ENCODE data around the gene KCNK10. TPM values are rescaled to one million over a fixed set of nuclear protein-coding genes. Genes with fewer than 3 reads are reported as not detected.
"Not testable (repeated sequence)": the region's sequence is repeated elsewhere in the genome, so short reads cannot be mapped to it uniquely, and the experiment has no call there.

The KCNK10 gene
- total RNA-seq, 2 experiments from 2014 or later: not detected

DNA sequence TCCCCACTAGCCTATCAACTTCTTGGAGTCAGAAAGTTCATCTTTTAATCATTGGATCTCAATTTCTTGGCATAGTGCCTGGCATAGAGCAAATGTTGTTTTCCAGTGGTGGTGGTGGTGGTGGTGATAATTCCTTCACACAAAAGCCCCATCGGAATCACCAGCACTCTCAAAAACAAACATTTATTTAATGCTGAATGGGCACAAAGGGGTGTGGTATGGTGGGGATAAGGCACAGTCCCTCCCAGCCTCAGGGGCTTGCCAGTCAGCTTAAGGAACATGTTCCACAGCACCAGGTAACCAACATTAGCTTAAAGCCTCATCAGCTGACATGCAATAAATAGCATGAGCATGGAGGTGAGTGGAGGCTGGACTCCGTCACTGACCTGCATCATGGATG, 56.6 kb downstream of the KCNK10 start:
- H3K36me3 Mint-ChIP-seq: no peaks in the 10 kb centered on the region
- no peak overlapping the region for H3K27ac Mint-ChIP-seq
- no peak overlapping the region for H3K4me3 Mint-ChIP-seq
- H3K27me3 Mint-ChIP-seq: peaks cover 14% of the 10 kb centered on the region
- no peaks in the 10 kb centered on the region for H3K9me3 Mint-ChIP-seq
- no peak for DNase-seq
- no peaks in the 10 kb centered on the region for H3K4me1 Mint-ChIP-seq

DNA sequence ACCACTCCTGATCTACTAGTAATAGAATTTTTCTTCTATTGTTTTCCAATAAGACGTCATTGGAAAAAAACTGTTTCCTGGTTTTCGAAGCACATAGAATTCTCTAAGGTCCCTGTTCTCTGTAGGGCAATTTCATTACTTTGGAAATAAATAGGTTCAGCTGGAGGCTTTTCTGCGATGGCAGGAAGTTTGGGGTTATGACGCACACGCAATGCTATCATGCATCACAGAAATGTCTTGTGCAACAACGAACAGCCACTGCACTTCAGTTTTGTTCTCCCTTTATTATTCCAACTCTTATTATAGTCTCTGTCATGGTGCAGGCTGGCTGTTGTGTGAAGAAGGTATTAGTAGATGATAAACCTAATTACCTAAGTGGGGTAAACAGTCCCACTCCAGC, 59.0 kb downstream of the KCNK10 start:
- H3K27ac Mint-ChIP-seq: no peak overlapping the region
- no peaks in the 10 kb centered on the region for H3K36me3 Mint-ChIP-seq
- H3K9me3 Mint-ChIP-seq: no peaks in the 10 kb centered on the region
- H3K4me3 Mint-ChIP-seq: no peak overlapping the region
- H3K27me3 Mint-ChIP-seq: peaks cover 15% of the 10 kb centered on the region
- no peak for DNase-seq
- no peaks in the 10 kb centered on the region for H3K4me1 Mint-ChIP-seq

DNA sequence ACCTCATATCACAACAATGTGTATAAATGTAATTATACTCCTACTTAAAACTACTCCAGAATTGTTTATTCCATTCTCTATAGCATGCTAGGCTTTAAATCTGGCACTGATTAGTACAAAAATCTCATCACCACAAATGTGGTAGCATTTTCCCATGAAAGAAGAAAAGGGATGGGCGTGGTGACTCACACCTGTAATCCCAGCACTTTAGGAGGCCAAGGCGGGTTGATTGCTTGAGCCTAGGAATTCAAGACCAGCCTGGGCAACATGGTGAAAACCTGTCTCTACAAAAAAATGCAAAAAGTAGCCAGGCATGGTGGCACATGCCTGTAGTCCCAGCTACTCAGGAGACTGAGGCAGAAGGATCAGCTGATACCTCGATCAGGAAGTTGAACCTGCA, 61.8 kb downstream of the KCNK10 start:
- H3K4me1 Mint-ChIP-seq, H3K36me3 Mint-ChIP-seq, H3K4me3 Mint-ChIP-seq, DNase-seq, H3K9me3 Mint-ChIP-seq, H3K27ac Mint-ChIP-seq: not testable (repeated sequence)
- H3K27me3 Mint-ChIP-seq: peaks cover 23% of the 10 kb centered on the region

- Mint-ChIP-seq H3K4me1 (no peaks in the 10 kb centered on the region), H3K4me3 (no peak overlapping the region), H3K27ac (no peak overlapping the region), H3K27me3 (peaks cover 24% of the 10 kb centered on the region), H3K9me3 (no peaks in the 10 kb centered on the region), H3K36me3 (no peaks in the 10 kb centered on the region)
- DNase-seq: no peak
Measured at GRCh38 chr14:88258021-88258420, 65.0 kb downstream of the KCNK10 start.

DNA sequence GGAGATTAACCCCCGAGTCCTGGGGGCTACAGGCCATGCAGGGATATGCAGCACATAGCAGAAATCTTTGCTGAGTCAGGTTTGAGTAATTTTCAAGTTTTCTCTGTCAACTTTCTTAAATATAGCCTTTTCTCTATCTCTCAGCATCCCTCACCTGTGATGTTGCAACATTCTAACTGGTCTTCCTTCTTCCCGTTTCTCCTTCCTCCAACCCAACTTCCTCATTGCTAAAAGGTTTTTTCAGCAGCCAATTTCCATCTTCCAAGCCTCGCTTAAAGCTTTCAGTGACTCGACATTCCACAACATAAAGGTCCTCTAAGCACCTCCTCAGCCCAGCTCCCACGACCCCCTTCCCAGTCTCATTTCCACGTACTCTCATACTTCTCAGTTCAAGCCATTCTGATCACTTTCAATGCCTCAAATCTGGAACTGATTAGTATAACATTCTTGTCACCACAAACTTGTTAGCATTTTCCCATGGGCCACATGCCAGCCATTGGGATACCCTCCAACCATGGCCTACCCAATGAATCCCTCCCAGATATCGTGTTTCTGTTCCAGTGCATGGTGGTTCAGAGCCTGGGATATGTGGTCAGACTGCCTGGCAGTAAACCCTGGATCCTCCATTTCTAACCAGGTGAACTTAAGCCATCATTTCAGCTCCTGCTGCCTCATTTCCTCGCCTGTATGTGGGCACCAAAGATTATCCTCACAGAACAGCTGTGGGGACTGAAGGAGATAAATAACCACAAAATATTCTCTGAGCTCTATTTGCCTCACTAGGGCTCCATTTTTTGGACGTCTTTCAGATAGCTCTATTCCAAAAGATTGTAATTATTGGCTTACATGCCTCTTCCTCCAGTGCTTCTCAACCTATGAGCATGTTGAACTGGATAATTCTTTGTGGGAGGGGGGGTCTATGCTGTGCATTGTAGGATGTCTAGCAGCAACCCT, 65.8 kb downstream of the KCNK10 start:
- Mint-ChIP-seq H3K36me3 (no peaks in the 10 kb centered on the region), H3K27me3 (peaks cover 21% of the 10 kb centered on the region), H3K9me3 (no peaks in the 10 kb centered on the region), H3K4me3 (no peak overlapping the region), H3K4me1 (no peaks in the 10 kb centered on the region), H3K27ac (no peak overlapping the region)
- DNase-seq: no peak

DNA sequence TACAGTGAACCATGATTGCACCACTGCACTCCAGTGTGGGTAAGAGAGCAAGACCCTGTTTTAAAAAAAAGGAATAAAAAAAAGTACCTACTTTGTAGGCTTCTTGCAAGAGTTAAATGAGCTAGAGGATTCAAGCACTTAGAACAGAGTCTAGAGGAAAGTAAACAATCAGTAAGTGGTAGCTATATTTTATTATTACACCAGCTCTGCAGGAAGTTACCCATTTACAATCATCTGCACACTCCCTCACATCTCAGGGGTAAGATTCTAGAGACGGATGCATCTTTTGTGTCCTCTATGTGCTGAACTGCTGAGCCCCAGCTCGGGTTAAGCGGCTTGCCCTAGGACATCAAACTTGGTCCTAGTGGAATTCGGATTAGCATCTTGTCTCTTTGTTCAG, 67.3 kb downstream of the KCNK10 start:
- Mint-ChIP-seq H3K9me3 (no peaks in the 10 kb centered on the region), H3K36me3 (no peaks in the 10 kb centered on the region), H3K27ac (no peak overlapping the region), H3K4me3 (no peak overlapping the region), H3K27me3 (peaks cover 22% of the 10 kb centered on the region), H3K4me1 (no peaks in the 10 kb centered on the region)
- no peak for DNase-seq

DNA sequence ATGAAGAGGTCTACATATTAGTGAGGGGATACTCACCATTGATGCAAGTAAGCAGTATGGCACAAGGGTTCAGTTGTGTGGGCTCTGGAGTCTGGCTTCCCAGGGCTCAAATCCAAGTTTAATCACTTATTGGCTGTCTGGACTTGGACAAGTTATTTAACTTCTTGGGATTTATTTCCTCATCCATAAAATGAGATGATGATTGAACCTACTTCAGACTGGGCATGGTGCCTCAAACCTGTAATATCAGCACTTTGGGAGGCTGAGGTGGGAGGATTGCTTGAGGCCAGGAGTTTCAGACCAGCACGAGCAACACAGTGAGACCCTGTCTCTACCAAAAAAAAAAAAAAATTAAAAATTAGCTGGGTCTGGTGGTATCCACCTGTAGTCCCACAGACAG, 67.9 kb downstream of the KCNK10 start:
- no peaks in the 10 kb centered on the region for H3K4me1 Mint-ChIP-seq
- H3K9me3 Mint-ChIP-seq: no peaks in the 10 kb centered on the region
- peaks cover 28% of the 10 kb centered on the region for H3K27me3 Mint-ChIP-seq
- no peak overlapping the region for H3K27ac Mint-ChIP-seq
- H3K36me3 Mint-ChIP-seq: no peaks in the 10 kb centered on the region
- no peak for DNase-seq
- H3K4me3 Mint-ChIP-seq: no peak overlapping the region

DNA sequence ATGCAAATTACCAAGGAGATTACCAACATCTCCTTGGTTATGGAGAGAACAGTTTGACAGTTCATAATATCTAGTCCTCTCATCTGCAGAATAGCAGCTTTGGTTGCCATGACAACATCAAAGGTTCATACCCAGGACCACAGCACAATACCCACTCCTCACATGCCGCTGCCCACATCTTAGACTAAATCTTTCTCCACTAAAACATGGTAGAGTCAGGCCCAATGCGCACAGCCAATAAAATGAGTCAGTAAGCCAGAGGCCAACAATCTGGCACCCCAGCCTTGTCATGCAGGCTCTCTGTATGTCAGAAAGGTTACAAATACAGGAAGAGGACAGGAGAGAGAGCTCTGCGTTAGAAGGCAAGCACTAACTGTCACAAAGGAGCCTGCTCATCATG, 70.6 kb downstream of the KCNK10 start:
- DNase-seq: no peak
- no peaks in the 10 kb centered on the region for H3K4me1 Mint-ChIP-seq
- no peak overlapping the region for H3K27ac Mint-ChIP-seq
- no peak overlapping the region for H3K4me3 Mint-ChIP-seq
- H3K27me3 Mint-ChIP-seq: peaks cover 25% of the 10 kb centered on the region
- H3K9me3 Mint-ChIP-seq: no peaks in the 10 kb centered on the region
- no peaks in the 10 kb centered on the region for H3K36me3 Mint-ChIP-seq

DNA sequence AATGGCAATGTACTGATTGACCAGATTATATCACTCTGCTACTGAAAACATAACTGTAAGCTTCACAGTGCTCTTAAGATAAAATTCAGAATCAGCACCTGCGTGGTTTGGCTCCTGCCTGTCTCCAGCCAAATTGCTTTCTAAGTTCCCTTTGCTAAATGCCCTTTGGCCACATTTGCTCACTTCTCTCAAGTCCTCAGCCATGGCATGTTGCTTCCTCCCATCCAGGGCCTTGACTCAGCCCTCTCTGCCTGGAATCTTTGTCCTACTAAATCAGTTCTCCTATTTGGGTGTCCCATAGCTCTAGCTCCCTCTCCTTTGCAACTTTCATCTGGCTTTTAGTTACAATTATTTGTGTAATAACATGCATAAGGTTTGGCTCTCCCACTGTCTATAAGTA, 71.4 kb downstream of the KCNK10 start:
- Mint-ChIP-seq H3K27me3 (peaks cover 25% of the 10 kb centered on the region), H3K9me3 (no peaks in the 10 kb centered on the region), H3K4me1 (no peaks in the 10 kb centered on the region), H3K27ac (no peak overlapping the region), H3K36me3 (no peaks in the 10 kb centered on the region), H3K4me3 (no peak overlapping the region)
- no peak for DNase-seq

DNA sequence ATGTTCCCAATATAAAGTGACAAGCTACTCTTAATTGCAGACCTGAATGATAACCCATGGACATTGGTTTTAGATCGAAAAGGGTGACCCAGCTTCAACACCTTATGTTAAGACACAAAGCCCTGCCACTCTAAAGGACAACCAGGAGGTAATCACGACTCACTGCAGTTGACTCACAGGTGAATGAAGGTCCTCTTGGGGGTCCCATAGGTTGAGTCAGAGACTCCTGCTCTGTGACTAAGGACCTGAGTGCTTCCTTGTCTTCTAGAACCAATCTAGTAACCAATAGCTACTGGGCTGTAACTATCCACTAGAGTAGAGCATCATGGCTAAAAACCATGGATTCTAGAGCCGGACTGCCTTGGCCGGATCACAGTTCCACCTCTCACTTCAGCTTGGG, 73.8 kb downstream of the KCNK10 start:
- Mint-ChIP-seq H3K4me3 (no peak overlapping the region), H3K36me3 (no peaks in the 10 kb centered on the region), H3K9me3 (no peaks in the 10 kb centered on the region)

GRCh38 chr14:88248606-88249005, 74.5 kb downstream of the KCNK10 start:
- no peak for DNase-seq
- peaks cover 33% of the 10 kb centered on the region for H3K27me3 Mint-ChIP-seq
- no peak overlapping the region for H3K4me3 Mint-ChIP-seq
- H3K9me3 Mint-ChIP-seq: no peaks in the 10 kb centered on the region
- H3K4me1 Mint-ChIP-seq: no peaks in the 10 kb centered on the region
- no peak overlapping the region for H3K27ac Mint-ChIP-seq
- no peaks in the 10 kb centered on the region for H3K36me3 Mint-ChIP-seq

More for the DNA sequence above, 73.8 kb downstream of the KCNK10 start:
- DNase-seq: no peak
- H3K4me1 Mint-ChIP-seq: no peaks in the 10 kb centered on the region
- no peak overlapping the region for H3K27ac Mint-ChIP-seq
- peaks cover 36% of the 10 kb centered on the region for H3K27me3 Mint-ChIP-seq

- Mint-ChIP-seq H3K36me3 (no peaks in the 10 kb centered on the region), H3K4me1 (no peaks in the 10 kb centered on the region), H3K9me3 (no peaks in the 10 kb centered on the region), H3K27me3 (peaks cover 33% of the 10 kb centered on the region), H3K27ac (no peak overlapping the region), H3K4me3 (no peak overlapping the region)
- no peak for DNase-seq
Measured at GRCh38 chr14:88247228-88247627, 75.8 kb downstream of the KCNK10 start.

GRCh38 chr14:88245321-88245720, 77.7 kb downstream of the KCNK10 start:
- Mint-ChIP-seq H3K27ac (no peak overlapping the region), H3K9me3 (no peaks in the 10 kb centered on the region), H3K27me3 (peaks cover 33% of the 10 kb centered on the region), H3K4me1 (no peaks in the 10 kb centered on the region), H3K36me3 (no peaks in the 10 kb centered on the region), H3K4me3 (no peak overlapping the region)
- DNase-seq: no peak

DNA sequence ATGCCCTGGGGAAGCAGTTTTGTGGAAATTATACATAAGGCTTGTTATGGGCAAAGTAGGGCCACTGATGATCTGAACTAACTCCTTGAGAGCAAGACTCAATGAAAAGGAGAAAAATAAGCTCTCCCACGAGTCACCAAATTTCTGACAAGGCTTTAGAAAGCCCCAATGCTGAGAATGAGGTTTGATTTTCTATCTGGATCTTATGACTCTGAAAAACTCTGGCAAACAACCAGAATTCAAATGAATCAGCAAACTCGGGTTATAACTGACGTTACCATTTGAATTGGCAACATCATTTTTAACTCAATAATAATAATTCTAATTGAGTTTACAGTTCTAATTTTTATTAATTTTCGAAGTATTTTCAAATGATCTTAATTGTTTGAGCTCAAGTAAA, 79.1 kb downstream of the KCNK10 start:
- Mint-ChIP-seq H3K4me1 (no peaks in the 10 kb centered on the region), H3K27me3 (peaks cover 27% of the 10 kb centered on the region), H3K27ac (no peak overlapping the region), H3K4me3 (no peak overlapping the region), H3K36me3 (no peaks in the 10 kb centered on the region), H3K9me3 (no peaks in the 10 kb centered on the region)
- no peak for DNase-seq

DNA sequence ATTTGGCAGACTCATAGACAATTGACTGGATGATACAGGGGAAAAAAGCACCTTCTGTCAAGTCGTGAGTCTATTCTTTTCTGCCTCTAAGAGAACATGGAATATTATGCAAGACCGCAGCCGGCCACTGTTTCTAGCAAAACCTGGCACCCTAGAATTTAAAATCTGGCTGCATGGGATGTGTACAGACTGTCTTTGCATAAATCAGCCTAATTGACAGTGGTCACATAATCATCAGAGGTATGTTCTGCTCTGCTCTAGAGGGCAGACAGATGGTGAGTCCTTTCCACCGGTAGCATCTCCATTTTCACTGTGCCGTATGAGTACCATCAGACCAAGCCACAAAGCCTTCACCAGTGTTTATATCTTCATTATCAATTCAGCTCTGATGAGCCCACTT, 80.6 kb downstream of the KCNK10 start:
- peaks cover 26% of the 10 kb centered on the region for H3K27me3 Mint-ChIP-seq
- H3K4me3 Mint-ChIP-seq: no peak overlapping the region
- H3K36me3 Mint-ChIP-seq: no peaks in the 10 kb centered on the region
- no peak for DNase-seq
- H3K27ac Mint-ChIP-seq: no peak overlapping the region
- no peaks in the 10 kb centered on the region for H3K9me3 Mint-ChIP-seq
- H3K4me1 Mint-ChIP-seq: no peaks in the 10 kb centered on the region

GRCh38 chr14:88241810-88242209, 81.3 kb downstream of the KCNK10 start:
- Mint-ChIP-seq H3K4me3 (no peak overlapping the region), H3K4me1 (no peaks in the 10 kb centered on the region), H3K36me3 (no peaks in the 10 kb centered on the region), H3K27me3 (peaks cover 26% of the 10 kb centered on the region), H3K9me3 (no peaks in the 10 kb centered on the region), H3K27ac (no peak overlapping the region)
- DNase-seq: no peak
